ENCODE results near the gene CDK19. TPM values are rescaled to one million over a fixed set of nuclear protein-coding genes. Genes with fewer than 3 reads are reported as not detected.

Gene CDK19
- total RNA-seq, 6 experiments from 2014 or later, result 18.6 to 22.4 (median 20.0) TPM

DNA sequence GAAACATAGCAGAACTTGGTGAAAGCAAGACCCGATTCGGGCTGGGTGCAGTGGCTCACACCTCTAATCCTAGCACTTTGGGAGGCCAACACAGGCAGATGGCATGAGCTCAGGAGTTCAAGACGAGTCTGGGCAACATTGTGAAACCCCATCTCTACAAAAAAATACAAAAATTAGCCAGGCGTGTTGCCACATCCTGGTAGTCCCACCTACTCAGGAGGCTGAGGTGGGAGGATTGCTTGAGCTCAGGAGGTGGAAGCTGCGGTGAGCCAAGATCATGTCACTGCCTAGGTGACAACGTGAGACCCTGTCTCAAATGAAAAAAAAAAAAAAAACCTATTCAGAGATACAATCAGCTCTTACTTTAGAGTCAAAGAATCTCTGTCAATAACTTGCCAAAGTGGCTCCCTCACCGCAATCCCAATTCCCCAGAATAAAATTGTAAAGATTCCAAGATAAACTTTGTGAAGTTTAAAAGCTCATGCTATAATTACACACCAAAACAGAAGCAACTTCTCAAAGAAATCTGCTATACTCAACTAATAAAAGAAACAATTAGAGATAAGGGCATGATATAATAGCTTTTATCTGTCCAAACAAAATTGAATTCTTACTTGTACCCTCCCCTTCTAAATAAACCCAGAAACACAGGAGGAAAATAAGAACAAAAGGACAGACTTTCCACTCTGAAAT lies 33.6 kb downstream of the CDK19 start:
- DNase-seq, result no peak
- Mint-ChIP-seq H3K36me3 (ENCODE audit: low read depth) (no peaks in the 10 kb centered on the region), H3K9me3 (no peaks in the 10 kb centered on the region), H3K4me1 (ENCODE audit: low read depth) (peaks cover 7% of the 10 kb centered on the region; the same call in 1 of the 2 replicates), H3K27me3 (ENCODE audit: insufficient read depth) (no peaks in the 10 kb centered on the region), H3K4me3 (no peak overlapping the region), H3K27ac (no peak overlapping the region)
- TF ChIP-seq, protein P1, sequence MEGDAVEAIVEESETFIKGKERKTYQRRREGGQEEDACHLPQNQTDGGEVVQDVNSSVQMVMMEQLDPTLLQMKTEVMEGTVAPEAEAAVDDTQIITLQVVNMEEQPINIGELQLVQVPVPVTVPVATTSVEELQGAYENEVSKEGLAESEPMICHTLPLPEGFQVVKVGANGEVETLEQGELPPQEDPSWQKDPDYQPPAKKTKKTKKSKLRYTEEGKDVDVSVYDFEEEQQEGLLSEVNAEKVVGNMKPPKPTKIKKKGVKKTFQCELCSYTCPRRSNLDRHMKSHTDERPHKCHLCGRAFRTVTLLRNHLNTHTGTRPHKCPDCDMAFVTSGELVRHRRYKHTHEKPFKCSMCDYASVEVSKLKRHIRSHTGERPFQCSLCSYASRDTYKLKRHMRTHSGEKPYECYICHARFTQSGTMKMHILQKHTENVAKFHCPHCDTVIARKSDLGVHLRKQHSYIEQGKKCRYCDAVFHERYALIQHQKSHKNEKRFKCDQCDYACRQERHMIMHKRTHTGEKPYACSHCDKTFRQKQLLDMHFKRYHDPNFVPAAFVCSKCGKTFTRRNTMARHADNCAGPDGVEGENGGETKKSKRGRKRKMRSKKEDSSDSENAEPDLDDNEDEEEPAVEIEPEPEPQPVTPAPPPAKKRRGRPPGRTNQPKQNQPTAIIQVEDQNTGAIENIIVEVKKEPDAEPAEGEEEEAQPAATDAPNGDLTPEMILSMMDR (IDR thresholded peaks at IDR 0.05), result no peak

DNA sequence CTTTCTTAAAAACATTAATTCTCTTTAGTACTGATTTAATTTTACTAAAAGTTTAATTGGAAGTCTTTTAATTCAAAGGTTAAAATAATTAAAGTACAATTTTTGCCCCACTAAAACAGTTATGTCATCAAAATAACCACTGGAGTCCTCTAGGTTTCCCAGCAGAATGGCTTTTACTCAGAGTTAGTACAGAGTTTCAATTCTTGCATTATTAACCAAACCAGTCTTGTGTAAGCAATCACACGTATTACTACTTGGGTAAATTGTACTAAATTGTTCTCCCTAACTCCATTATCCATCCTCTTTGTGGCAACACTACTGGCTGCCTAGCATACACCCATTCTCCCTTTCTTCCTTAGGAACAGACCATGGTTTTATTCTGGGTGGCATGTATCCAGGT lies 36.9 kb downstream of the CDK19 start:
- Mint-ChIP-seq H3K4me3 (no peak overlapping the region), H3K27ac (no peak overlapping the region), H3K36me3 (ENCODE audit: low read depth) (no peaks in the 10 kb centered on the region), H3K27me3 (ENCODE audit: insufficient read depth) (no peaks in the 10 kb centered on the region), H3K9me3 (no peaks in the 10 kb centered on the region), H3K4me1 (ENCODE audit: low read depth) (peaks cover 7% of the 10 kb centered on the region; the same call in 1 of the 2 replicates)
- no peak for DNase-seq
- TF ChIP-seq, protein P1 (IDR thresholded peaks at IDR 0.05), result no peak

DNA sequence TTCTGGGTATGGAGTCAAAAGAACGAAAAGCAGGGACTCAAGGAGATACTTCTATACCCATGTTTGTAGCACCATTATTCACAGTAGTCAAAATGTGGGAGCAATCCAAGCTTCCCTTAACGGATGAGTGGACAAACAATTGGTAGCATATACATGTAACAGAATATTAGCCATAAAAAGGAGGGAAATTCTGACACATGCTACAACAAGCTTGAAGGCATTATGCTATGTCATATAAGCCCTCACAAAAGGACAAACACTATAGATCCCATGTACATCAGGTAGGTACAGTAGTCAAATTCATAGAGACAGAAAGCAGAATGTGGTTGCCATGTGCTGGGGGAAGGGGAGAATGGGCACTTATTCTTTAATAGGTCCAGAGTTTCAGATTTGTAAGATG lies 37.6 kb downstream of the CDK19 start:
- DNase-seq, result no peak
- TF ChIP-seq, protein P1 (IDR thresholded peaks at IDR 0.05), result no peak
- no peak overlapping the region for H3K27ac Mint-ChIP-seq
- H3K27me3 Mint-ChIP-seq (ENCODE audit: insufficient read depth), result no peaks in the 10 kb centered on the region
- no peaks in the 10 kb centered on the region for H3K36me3 Mint-ChIP-seq (ENCODE audit: low read depth)
- H3K9me3 Mint-ChIP-seq, result no peaks in the 10 kb centered on the region
- H3K4me1 Mint-ChIP-seq (ENCODE audit: low read depth), result peaks cover 7% of the 10 kb centered on the region; the same call in 1 of the 2 replicates
- H3K4me3 Mint-ChIP-seq, result no peak overlapping the region

DNA sequence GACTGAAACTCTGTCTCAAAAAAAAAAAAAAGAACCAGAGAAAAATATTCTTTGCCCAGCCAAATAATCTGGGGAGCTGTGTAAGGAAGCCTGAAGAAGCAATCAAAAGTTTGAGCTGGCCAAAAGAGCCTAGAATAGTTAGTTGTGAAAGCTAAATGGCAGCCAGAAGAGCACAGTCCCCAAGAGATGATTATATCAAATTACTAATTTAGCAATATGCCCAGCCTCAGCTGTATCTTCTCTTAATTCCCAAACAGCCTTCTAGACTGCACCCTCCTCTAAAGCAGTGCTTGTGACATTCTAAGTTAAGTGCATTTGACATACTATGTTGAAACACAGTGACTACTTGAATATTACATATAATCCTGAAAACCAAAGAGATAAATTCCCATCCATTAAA lies 38.9 kb downstream of the CDK19 start:
- Mint-ChIP-seq H3K27ac (no peak overlapping the region), H3K27me3 (ENCODE audit: insufficient read depth) (no peaks in the 10 kb centered on the region), H3K9me3 (no peaks in the 10 kb centered on the region), H3K36me3 (ENCODE audit: low read depth) (peaks cover 11% of the 10 kb centered on the region; the same call in 1 of the 2 replicates), H3K4me3 (no peak overlapping the region), H3K4me1 (ENCODE audit: low read depth) (no peaks in the 10 kb centered on the region)
- DNase-seq, result no peak
- TF ChIP-seq, protein P1 (IDR thresholded peaks at IDR 0.05), result no peak

DNA sequence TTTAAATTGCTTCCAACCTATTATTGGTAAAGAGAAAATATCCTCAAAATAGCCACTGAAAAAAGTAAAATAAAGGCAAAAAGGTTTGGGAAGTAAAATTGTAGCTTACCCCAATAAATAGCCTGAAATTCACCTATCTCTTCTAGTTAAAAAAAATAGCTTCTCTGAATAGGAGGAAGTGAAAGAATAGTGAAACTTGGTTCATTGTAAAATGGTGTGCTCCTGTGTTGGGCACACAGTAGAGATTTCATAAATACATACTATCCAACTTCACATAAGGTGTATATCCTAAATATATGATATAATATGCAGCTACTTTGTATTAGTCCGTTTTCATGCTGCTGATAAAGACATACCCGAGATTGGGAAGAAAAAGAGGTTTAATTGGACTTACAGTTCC lies 45.3 kb downstream of the CDK19 start:
- Mint-ChIP-seq H3K4me1 (ENCODE audit: low read depth) (no peaks in the 10 kb centered on the region), H3K27ac (no peak overlapping the region), H3K9me3 (no peaks in the 10 kb centered on the region), H3K27me3 (ENCODE audit: insufficient read depth) (no peaks in the 10 kb centered on the region), H3K36me3 (ENCODE audit: low read depth) (peaks cover 16% of the 10 kb centered on the region), H3K4me3 (no peak overlapping the region)
- TF ChIP-seq, protein P1 (IDR thresholded peaks at IDR 0.05), result no peak
- no peak for DNase-seq
